Colonic mucosa (tissue), 4 donors: Measurements from ENCODE around the gene DOCK9. TPM values are rescaled to one million over a fixed set of nuclear protein-coding genes. Genes with fewer than 3 reads are reported as not detected.

ENCODE experiments used
- DNase-seq: peaks from one replicate; pipeline ENCODE4 v3.0.0-alpha.2; 2020
- H3K27ac ChIP-seq: fragments of 200-600 bp; one replicate; pipeline ENCODE4 v1.8.0; 2021
- H3K27me3 ChIP-seq: fragments of 200-600 bp; one replicate; pipeline ENCODE4 v1.8.0; 2021
- H3K36me3 ChIP-seq: fragments of 200-600 bp; one replicate; pipeline ENCODE4 v1.8.0; 2021
- H3K4me1 ChIP-seq: fragments of 200-600 bp; one replicate; pipeline ENCODE4 v1.8.0; 2021; ENCODE audit warnings: mild to moderate bottlenecking
- H3K4me3 ChIP-seq: fragments of 200-600 bp; one replicate; pipeline ENCODE4 v1.8.0; 2021
- H3K9ac ChIP-seq, 2 donors: one replicate each; pipeline ENCODE4 v1.7.0; 2013; ENCODE audit warnings: control low read depth in 2 of 2, low read depth in 2 of 2, low read length in 2 of 2
- H3K9me3 ChIP-seq: fragments of 200-600 bp; one replicate; pipeline ENCODE4 v1.8.0; 2021
- intact Hi-C: fragments of 100-400 bp; cut with DNase I; formaldehyde crosslinking; loops from one replicate; pipeline ENCODE4 v1.14.1; 2022
- total RNA-seq, 2 donors: library from RNA; stranded (reverse); fragmentation: NEBNext Ultra II Directional in 1 of 2; extraction: Animal tissue kit (Norgen Biotek cat#: 25700) in 1 of 2; gene quantifications; one replicate each; pipeline ENCODE4 v1.2.1, GENCODE V29; 2021
- TF ChIP-seq, protein P1 (sequence below): fragments of 200-600 bp; IDR thresholded peaks from one replicate; pipeline ENCODE4 v1.8.0; 2022; ENCODE audit warnings: antibody characterized with exemption, mild to moderate bottlenecking
- donor health status: healthy.
- donor health status: DM: no; HTN: no; CAD: no.
- donor health status: DM: no; HTN: no; CAD: no.

DOCK9 gene
- total RNA-seq, 2 donors from 2014 or later, result 42.3 to 52.4 TPM

DNA sequence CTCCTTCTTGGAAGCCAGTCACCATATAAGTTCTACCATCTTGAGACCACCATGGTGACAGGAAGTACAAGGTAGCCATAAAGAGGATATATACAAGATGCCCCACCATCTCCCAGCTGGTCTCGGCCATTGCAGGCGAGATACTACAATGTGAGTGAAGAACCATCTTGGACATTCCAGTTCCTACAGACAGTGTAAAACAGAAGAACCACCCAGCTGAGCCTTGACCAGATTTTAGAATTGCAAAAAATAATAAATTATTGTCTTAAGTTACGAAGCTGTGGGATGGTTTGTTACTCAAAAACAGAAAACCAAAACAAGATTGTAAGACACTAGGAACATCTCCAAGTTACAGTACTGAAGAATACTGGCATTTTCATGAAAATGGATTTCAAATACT lies 43.6 kb downstream of the DOCK9 start:
- H3K36me3 ChIP-seq, result no peaks in the 10 kb centered on the region
- no peaks in the 10 kb centered on the region for H3K27me3 ChIP-seq
- no peaks in the 10 kb centered on the region for H3K9me3 ChIP-seq
- TF ChIP-seq, protein P1, sequence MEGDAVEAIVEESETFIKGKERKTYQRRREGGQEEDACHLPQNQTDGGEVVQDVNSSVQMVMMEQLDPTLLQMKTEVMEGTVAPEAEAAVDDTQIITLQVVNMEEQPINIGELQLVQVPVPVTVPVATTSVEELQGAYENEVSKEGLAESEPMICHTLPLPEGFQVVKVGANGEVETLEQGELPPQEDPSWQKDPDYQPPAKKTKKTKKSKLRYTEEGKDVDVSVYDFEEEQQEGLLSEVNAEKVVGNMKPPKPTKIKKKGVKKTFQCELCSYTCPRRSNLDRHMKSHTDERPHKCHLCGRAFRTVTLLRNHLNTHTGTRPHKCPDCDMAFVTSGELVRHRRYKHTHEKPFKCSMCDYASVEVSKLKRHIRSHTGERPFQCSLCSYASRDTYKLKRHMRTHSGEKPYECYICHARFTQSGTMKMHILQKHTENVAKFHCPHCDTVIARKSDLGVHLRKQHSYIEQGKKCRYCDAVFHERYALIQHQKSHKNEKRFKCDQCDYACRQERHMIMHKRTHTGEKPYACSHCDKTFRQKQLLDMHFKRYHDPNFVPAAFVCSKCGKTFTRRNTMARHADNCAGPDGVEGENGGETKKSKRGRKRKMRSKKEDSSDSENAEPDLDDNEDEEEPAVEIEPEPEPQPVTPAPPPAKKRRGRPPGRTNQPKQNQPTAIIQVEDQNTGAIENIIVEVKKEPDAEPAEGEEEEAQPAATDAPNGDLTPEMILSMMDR, result no peak
- DNase-seq, result no peak
- intact Hi-C loops, result no loop called here
- no peak overlapping the region for H3K27ac ChIP-seq
- H3K4me3 ChIP-seq, result no peak overlapping the region
- no peak overlapping the region for H3K9ac ChIP-seq
- H3K4me1 ChIP-seq, result no peaks in the 10 kb centered on the region

DNA sequence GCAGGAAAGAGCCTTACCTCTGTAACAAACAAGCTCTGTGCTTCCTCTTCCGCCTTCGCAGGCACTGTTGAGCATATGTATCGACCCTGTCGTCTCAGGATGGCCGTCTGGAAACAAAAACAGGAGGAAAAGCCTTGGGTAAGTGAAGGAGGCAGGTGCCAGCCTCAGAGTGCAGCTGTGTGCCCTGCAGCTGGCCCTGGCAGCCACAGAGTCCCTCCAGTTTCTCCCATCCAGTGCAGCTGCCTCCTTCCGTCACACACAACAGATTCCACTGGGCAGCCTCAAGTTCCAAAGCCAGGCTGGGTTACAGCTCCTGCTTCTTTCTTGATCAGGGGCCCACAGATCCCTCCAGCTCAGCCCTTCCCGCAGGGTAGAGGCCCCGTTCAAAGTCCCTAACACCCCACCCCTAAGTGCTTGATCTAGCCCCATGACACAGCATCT lies 47.7 kb downstream of the DOCK9 start:
- DNase-seq, result no peak
- no peak overlapping the region for H3K27ac ChIP-seq
- TF ChIP-seq, protein P1, result no peak
- intact Hi-C loops, result no loop called here
- no peaks in the 10 kb centered on the region for H3K27me3 ChIP-seq
- no peaks in the 10 kb centered on the region for H3K9me3 ChIP-seq
- no peaks in the 10 kb centered on the region for H3K36me3 ChIP-seq
- no peaks in the 10 kb centered on the region for H3K4me1 ChIP-seq
- H3K4me3 ChIP-seq, result no peak overlapping the region
- H3K9ac ChIP-seq, result no peak overlapping the region

DNA sequence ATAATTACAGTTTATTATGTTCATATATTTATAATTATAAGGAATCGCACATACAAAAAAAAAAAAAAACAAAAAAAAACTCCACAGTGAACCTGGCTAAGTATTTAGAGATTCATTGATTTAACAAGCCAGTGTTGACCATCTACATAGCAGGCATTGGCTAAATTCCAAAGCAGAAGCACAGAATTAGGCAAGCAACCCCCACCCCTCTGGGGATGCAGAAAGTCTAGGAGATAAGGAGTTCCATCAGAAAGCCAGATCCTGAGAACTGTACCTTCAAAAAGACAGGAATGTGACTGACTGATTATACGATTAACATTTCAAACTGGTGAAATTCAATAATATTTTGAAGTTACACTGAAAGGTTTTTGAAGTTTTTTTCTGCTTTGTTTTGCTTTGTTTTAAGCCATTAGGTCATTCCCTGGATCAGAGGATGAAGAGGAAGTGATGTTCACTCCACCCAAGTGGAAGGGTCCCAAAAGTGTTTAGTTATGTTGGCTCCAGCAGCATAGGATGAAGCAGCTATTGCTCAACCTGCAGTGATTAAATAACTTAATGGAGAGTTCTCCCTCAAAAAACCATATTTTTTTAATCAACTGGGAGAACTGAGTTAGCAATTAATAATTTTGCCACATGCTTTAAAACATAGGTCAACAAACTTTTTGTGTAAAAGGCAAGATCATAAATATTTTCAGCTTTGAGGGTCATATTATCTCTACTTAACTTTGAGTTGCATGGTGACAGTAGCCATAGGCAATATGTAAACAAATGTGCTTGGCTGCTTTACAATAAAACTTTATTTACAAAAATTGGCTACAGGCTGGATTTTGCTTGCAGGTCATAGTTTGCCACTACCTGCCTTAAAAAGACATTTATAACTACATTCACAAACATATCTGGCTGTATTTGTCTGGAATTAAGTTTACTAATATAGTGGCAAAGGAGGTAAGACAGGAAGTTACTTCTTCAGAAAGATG lies 49.6 kb downstream of the DOCK9 start:
- intact Hi-C loops, result no loop called here
- H3K9me3 ChIP-seq, result no peaks in the 10 kb centered on the region
- H3K9ac ChIP-seq, result no peak overlapping the region
- DNase-seq, result no peak
- no peaks in the 10 kb centered on the region for H3K27me3 ChIP-seq
- no peaks in the 10 kb centered on the region for H3K4me1 ChIP-seq
- H3K4me3 ChIP-seq, result no peak overlapping the region
- TF ChIP-seq, protein P1, result no peak
- no peaks in the 10 kb centered on the region for H3K36me3 ChIP-seq
- H3K27ac ChIP-seq, result no peak overlapping the region

DNA sequence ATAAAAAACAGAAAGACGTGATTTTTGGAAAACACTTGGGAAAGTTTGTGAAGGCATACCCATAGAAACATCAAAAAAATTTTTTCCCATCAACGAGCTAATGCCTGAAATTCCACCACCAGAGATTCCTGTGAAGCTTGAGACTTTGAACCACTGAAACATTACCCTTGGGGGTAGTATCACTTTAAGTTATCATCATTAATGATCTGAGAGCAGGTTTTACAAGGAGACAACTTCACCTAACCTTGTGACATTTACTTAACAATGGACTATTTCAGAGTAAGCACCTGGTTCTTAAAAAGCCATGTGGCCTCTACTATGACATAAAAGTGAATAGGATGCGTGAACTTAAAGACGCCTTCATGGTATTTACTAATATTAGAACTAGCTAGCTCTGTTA lies 51.9 kb downstream of the DOCK9 start:
- H3K9me3 ChIP-seq, result no peaks in the 10 kb centered on the region
- H3K36me3 ChIP-seq, result no peaks in the 10 kb centered on the region
- no peaks in the 10 kb centered on the region for H3K4me1 ChIP-seq
- intact Hi-C loops, result no loop called here
- no peak overlapping the region for H3K27ac ChIP-seq
- no peaks in the 10 kb centered on the region for H3K27me3 ChIP-seq
- DNase-seq, result no peak
- H3K9ac ChIP-seq, result no peak overlapping the region
- H3K4me3 ChIP-seq, result no peak overlapping the region
- TF ChIP-seq, protein P1, result no peak

DNA sequence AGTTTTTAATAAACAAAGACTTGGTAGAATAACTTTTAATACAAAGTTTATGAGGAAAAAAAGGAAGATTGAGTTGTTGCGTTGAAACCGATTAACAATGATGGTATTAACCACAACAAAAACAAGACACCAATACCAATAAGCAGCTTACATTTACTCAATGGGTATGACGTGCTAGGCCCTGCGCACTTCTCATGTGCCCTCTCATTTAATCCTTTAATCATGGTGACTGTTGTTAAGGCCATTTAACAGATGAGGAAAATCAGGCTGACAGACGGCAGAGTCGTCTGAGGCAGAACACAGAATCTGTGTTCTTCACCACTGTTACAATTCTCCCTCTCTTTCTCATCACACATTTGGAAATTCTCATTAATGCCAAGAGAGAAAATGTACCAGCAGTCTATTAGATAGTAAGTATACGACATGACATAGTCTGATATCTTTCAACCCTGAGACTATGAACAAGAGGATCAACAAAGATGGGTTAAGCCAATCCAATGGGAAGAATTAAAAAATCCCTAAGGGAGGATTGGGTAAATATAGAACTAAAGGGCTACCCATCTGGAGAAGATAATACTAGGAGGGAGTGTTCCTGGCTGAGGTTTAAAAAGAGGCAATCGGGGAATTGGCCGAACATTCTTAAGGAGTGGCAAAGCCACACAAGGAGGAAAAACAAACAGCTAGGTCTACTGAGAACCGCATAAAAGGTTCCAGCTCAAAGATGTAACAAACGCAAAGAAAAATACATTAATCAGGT lies 54.0 kb downstream of the DOCK9 start:
- intact Hi-C loops, result no loop called here
- no peak for DNase-seq
- TF ChIP-seq, protein P1, result no peak
- H3K27me3 ChIP-seq, result no peaks in the 10 kb centered on the region
- no peak overlapping the region for H3K27ac ChIP-seq
- no peaks in the 10 kb centered on the region for H3K4me1 ChIP-seq
- no peak overlapping the region for H3K9ac ChIP-seq
- H3K4me3 ChIP-seq, result no peak overlapping the region
- no peaks in the 10 kb centered on the region for H3K9me3 ChIP-seq
- no peaks in the 10 kb centered on the region for H3K36me3 ChIP-seq
